ENCODE results near the gene PIGN. TPM values are rescaled to one million over a fixed set of nuclear protein-coding genes. Genes with fewer than 3 reads are reported as not detected.

The PIGN gene
- total and polyA plus RNA-seq, 2 donors from 2014 or later = 4.5 to 30.5 TPM

- no peaks in the 10 kb centered on the region for H3K9me3 ChIP-seq (ENCODE audit: control insufficient read depth in 2 of 3, insufficient read depth in 1 of 3, low read length in 3 of 3)
- H3K27ac ChIP-seq (ENCODE audit: low read depth in 2 of 2, low read length in 2 of 2) = no peak overlapping the region
- intact Hi-C loops (cut with DNase I) = no loop called here
- H3K4me1 ChIP-seq (ENCODE audit: control insufficient read depth in 2 of 3, insufficient read depth in 2 of 3, low read depth in 1 of 3, low read length in 3 of 3) = no peaks in the 10 kb centered on the region
- FAIRE-seq (no peak), DNase-seq (no peak)
- no peaks in the 10 kb centered on the region for H3K27me3 ChIP-seq (ENCODE audit: control insufficient read depth, insufficient read depth, low read length)
- H3K9ac ChIP-seq (ENCODE audit: low read length in 3 of 3) = no peak overlapping the region
- TF ChIP-seq CTCF (IDR thresholded peaks at IDR 0.05; ENCODE audit: borderline replicate concordance, extremely low read depth, insufficient read depth) = no peak
- H3K36me3 ChIP-seq (ENCODE audit: control insufficient read depth in 2 of 3, insufficient read depth in 3 of 3, low read length in 3 of 3) = no peaks in the 10 kb centered on the region
- no peak overlapping the region for H3K4me3 ChIP-seq (ENCODE audit: low read length in 3 of 3)
These were observed 153.1 kb downstream of the PIGN start for GRCh38 chr18:62033756-62034155.

GRCh38 chr18:62033207-62033606 lies 153.6 kb downstream of the PIGN start:
- Histone ChIP-seq H3K9me3 (ENCODE audit: control insufficient read depth in 2 of 3, insufficient read depth in 1 of 3, low read length in 3 of 3) (no peaks in the 10 kb centered on the region), H3K27ac (ENCODE audit: low read depth in 2 of 2, low read length in 2 of 2) (no peak overlapping the region), H3K36me3 (ENCODE audit: control insufficient read depth in 2 of 3, insufficient read depth in 3 of 3, low read length in 3 of 3) (no peaks in the 10 kb centered on the region), H3K9ac (ENCODE audit: low read length in 3 of 3) (no peak overlapping the region), H3K27me3 (ENCODE audit: control insufficient read depth, insufficient read depth, low read length) (no peaks in the 10 kb centered on the region), H3K4me1 (ENCODE audit: control insufficient read depth in 2 of 3, insufficient read depth in 2 of 3, low read depth in 1 of 3, low read length in 3 of 3) (no peaks in the 10 kb centered on the region), H3K4me3 (ENCODE audit: low read length in 3 of 3) (no peak overlapping the region)
- DNase-seq (peak in 2 of 5 donors; percentile 6 to 7), FAIRE-seq (no peak)
- intact Hi-C loops (cut with DNase I) = no loop called here
- TF ChIP-seq CTCF (IDR thresholded peaks at IDR 0.05; ENCODE audit: borderline replicate concordance, extremely low read depth, insufficient read depth) = no peak

DNA sequence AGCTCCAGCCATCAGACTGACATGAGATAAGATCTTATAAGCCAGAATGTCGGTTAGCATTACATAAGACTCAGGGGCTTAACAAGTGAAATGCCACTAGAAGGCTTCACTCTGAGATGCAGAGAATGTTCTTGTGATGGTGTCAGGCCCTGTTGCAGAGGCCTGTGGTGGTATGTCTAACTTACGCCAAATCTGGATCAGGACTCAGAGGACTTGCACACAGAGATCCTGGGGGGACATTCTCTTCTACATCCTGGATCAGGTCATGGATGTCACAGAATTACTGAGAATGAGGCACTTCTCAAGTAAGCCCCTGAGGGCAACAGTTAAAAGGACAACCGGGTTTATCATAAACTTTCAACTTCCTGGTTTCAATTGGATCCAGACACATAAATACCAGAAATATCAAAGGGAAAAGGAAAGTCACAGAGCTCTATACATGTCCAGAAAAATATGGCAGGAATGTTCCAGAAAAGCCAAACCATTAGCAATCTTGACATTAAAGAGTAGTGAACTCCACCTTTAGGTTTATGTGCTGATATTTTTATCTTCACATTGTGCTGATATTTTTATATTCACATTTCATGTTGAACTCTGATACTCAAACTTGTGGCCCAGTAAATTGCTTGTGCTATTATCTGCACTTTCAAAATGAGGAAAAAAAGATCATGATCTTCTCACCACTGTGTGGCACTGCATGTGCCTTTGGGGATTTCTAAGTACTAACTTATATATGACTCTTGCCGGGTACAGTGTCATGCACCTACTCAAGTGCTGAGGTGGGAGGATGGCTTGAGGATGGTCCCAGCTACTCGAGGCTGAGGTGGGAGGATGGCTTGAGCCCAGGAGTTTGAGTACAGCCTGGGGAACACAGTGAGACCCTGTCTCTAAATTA lies 156.5 kb downstream of the PIGN start:
- Histone ChIP-seq H3K9me3 (ENCODE audit: control insufficient read depth in 2 of 3, insufficient read depth in 1 of 3, low read length in 3 of 3) (no peaks in the 10 kb centered on the region), H3K36me3 (ENCODE audit: control insufficient read depth in 2 of 3, insufficient read depth in 3 of 3, low read length in 3 of 3) (no peaks in the 10 kb centered on the region), H3K4me1 (ENCODE audit: control insufficient read depth in 2 of 3, insufficient read depth in 2 of 3, low read depth in 1 of 3, low read length in 3 of 3) (no peaks in the 10 kb centered on the region), H3K9ac (ENCODE audit: low read length in 3 of 3) (no peak overlapping the region), H3K4me3 (ENCODE audit: low read length in 3 of 3) (no peak overlapping the region), H3K27ac (ENCODE audit: low read depth in 2 of 2, low read length in 2 of 2) (no peak overlapping the region), H3K27me3 (ENCODE audit: control insufficient read depth, insufficient read depth, low read length) (no peaks in the 10 kb centered on the region)
- DNase-seq (peak in 2 of 5 donors; percentile 13 to 23), FAIRE-seq (no peak)
- TF ChIP-seq CTCF (IDR thresholded peaks at IDR 0.05; ENCODE audit: borderline replicate concordance, extremely low read depth, insufficient read depth) = no peak
- intact Hi-C loops (cut with DNase I) = no loop called here
